MCF 10A (cell line): ENCODE measurements around the gene ZFAND3. TPM values are rescaled to one million over a fixed set of nuclear protein-coding genes. Genes with fewer than 3 reads are reported as not detected.

ENCODE experiments used
- BruUV-seq: library from RNA; stranded (reverse); fragments of 400-500 nt; replicated peaks from 2 replicates; lab custom pipeline; 2021; lab: Mats Ljungman, UMichigan
- CTCF ChIA-PET: fragments of 300-600 bp; sonication (Branson Sonifier 250); formaldehyde crosslinking; extraction: SDS; loops from one replicate; lab custom pipeline; 2021; ENCODE audit warnings: antibody characterized with exemption, inconsistent platforms; lab: Yijun Ruan, JAX
- POLR2A ChIA-PET: fragments of 300-600, 350-650 bp; sonication (Branson Sonifier 250); formaldehyde crosslinking; extraction: SDS; loops from one replicate; lab custom pipeline; 2020; ENCODE audit warnings: antibody characterized with exemption, inconsistent platforms; lab: Yijun Ruan, JAX
- DNase-seq: peaks from one replicate; pipeline ENCODE4 v3.0.0-alpha.2; 2018; ENCODE audit not compliant: unreplicated experiment
- H3K27ac Mint-ChIP-seq: one replicate; pipeline ENCODE4 v1.8.0; 2022; ENCODE audit warnings: mild to moderate bottlenecking, low read depth, mixed read lengths; ENCODE audit not compliant: unreplicated experiment
- H3K27me3 Mint-ChIP-seq: one replicate; pipeline ENCODE4 v1.8.0; 2022; ENCODE audit warnings: mixed read lengths; ENCODE audit not compliant: insufficient read depth, unreplicated experiment
- H3K36me3 Mint-ChIP-seq: one replicate; pipeline ENCODE4 v1.8.0; 2022; ENCODE audit warnings: mild to moderate bottlenecking, moderate library complexity, mixed read lengths; ENCODE audit not compliant: insufficient read depth, unreplicated experiment
- H3K4me1 Mint-ChIP-seq: one replicate; pipeline ENCODE4 v1.8.0; 2022; ENCODE audit warnings: mixed read lengths; ENCODE audit not compliant: insufficient read depth, unreplicated experiment
- H3K4me3 Mint-ChIP-seq: one replicate; pipeline ENCODE4 v1.8.0; 2022; ENCODE audit warnings: mild to moderate bottlenecking, moderate library complexity, mixed read lengths; ENCODE audit not compliant: unreplicated experiment
- H3K9me3 Mint-ChIP-seq: one replicate; pipeline ENCODE4 v1.8.0; 2022; ENCODE audit warnings: mixed read lengths; ENCODE audit not compliant: unreplicated experiment
- CTCF ChIP-seq: fragments of 200-600 bp; IDR thresholded peaks from one replicate; pipeline ENCODE4 v1.8.0; 2022; ENCODE audit warnings: antibody characterized with exemption, mild to moderate bottlenecking; ENCODE audit not compliant: unreplicated experiment
- intact Hi-C: fragments of 100-400 bp; cut with micrococcal nuclease; formaldehyde crosslinking; loops from 2 replicates; pipeline ENCODE4 v1.14.1; 2022
- total RNA-seq: library from RNA; stranded (reverse); gene quantifications from 2 replicates; pipeline ENCODE4 v1.2.3, GENCODE V29; 2022

Gene ZFAND3
- total RNA-seq, 1 experiment from 2014 or later = 100 TPM

DNA sequence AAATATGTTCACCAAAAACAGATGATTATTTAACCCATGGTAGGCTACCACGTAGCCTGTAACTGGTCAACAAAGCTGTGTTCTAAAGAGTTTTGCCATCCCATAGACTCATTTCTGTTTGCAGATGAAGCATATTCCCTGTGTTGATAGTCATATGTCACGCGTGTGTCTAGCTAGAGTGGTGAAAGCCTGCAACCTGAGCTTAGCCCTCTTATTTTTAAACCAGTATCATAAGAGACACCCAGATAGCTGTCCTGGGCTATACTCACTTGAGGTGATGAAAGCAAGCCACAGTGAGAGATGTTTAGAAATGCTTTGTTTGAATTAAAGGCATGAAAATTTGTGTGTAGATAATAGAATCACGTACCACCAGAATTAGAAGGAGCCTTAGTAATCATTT lies 307.8 kb downstream of the ZFAND3 start:
- H3K36me3 Mint-ChIP-seq = peaks cover 12% of the 10 kb centered on the region
- TF ChIP-seq CTCF = no peak
- no peak overlapping the region for H3K4me3 Mint-ChIP-seq
- CTCF ChIA-PET = no interaction called here
- DNase-seq = no peak
- POLR2A ChIA-PET = no interaction called here
- no peak overlapping the region for H3K27ac Mint-ChIP-seq
- no peaks in the 10 kb centered on the region for H3K9me3 Mint-ChIP-seq
- H3K27me3 Mint-ChIP-seq = no peaks in the 10 kb centered on the region
- no TSS peak for BruUV-seq
- intact Hi-C loops = no loop called here
- peaks cover 21% of the 10 kb centered on the region for H3K4me1 Mint-ChIP-seq

- DNase-seq = peak; percentile 77
- Mint-ChIP-seq H3K9me3 (no peaks in the 10 kb centered on the region), H3K4me3 (no peak overlapping the region), H3K4me1 (peaks cover 15% of the 10 kb centered on the region), H3K27me3 (no peaks in the 10 kb centered on the region), H3K27ac (peak overlapping the region; percentile 37), H3K36me3 (peaks cover 12% of the 10 kb centered on the region)
- ChIA-PET CTCF (no interaction called here), POLR2A (no interaction called here)
- TF ChIP-seq CTCF = no peak
- no TSS peak for BruUV-seq
- intact Hi-C loops = no loop called here
Measured at GRCh38 chr6:38131527-38131965, 312.0 kb downstream of the ZFAND3 start.

DNA sequence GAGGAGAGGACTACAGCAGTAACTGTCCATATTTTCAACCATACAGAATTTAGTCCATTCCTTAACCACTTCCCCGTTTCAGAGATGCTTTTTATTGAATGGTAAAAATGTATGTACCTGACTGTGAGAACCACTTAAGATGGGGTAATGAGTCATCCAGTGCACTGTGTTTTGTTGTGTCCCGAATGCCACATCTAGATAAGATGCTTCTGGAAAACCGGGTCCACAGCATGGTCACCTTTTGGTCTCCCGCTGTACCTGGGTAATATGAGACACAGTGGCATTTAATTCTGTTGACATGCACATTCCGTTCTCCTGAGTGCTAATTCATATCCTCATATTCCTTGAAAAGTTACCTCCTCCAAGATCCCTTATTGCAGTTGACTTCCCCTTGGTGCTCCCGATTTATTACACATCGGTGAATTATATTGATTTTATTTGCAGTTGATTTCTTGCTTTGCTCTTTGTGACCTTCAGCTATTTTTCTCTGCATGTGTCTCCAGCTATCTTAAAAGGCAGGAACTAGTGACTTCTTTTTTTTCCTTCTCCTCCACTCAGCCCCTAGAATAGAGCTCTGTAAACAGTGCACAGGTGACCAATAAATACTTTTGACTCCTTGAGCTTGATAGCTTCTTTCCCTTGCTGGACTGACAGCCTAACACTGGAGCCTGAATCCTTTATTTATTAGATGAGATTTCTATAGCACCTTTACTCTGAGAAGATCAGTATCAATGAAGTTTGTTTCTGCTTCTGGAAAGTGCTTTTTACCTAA lies 314.6 kb downstream of the ZFAND3 start:
- H3K4me3 Mint-ChIP-seq = no peak overlapping the region
- ChIA-PET POLR2A (interaction anchor here (0.6 to 0.7 kb wide), 3 partner anchors 67 to 1866 kb away, joined by 3 read pairs; no protein-coding TSS in a partner anchor), CTCF (interaction anchor here (0.6 kb wide), 1 partner anchor 89 kb away, joined by 3 read pairs; no protein-coding TSS in a partner anchor)

More for the DNA sequence above, 314.6 kb downstream of the ZFAND3 start:
- H3K27me3 Mint-ChIP-seq = no peaks in the 10 kb centered on the region
- no peak for DNase-seq
- H3K36me3 Mint-ChIP-seq = peaks cover 12% of the 10 kb centered on the region
- H3K4me1 Mint-ChIP-seq = peaks cover 15% of the 10 kb centered on the region
- no TSS peak for BruUV-seq
- no peaks in the 10 kb centered on the region for H3K9me3 Mint-ChIP-seq
- H3K27ac Mint-ChIP-seq = no peak overlapping the region
- TF ChIP-seq CTCF = no peak
- intact Hi-C loops = no loop called here
